OCI-LY1 (cell line): ENCODE results near the gene IDUA.

Experiments
- EZH2 ChIP-seq: fragments of 200-600 bp; sonication (generic), shearing (Covaris generic); IDR thresholded peaks from 2 replicates; pipeline ENCODE4 v1.8.0; 2017; ENCODE audit warnings: borderline replicate concordance, mixed run types, mild to moderate bottlenecking, antibody characterized with exemption, low read length, moderate library complexity, mixed read lengths
- TF ChIP-seq, protein P1 (sequence below): fragments of 200-600 bp; sonication (generic), shearing (Covaris generic); IDR thresholded peaks from 2 replicates; pipeline ENCODE4 v1.5.1; 2017; ENCODE audit warnings: mild to moderate bottlenecking, antibody characterized with exemption, low read length, moderate library complexity, mixed read lengths

DNA sequence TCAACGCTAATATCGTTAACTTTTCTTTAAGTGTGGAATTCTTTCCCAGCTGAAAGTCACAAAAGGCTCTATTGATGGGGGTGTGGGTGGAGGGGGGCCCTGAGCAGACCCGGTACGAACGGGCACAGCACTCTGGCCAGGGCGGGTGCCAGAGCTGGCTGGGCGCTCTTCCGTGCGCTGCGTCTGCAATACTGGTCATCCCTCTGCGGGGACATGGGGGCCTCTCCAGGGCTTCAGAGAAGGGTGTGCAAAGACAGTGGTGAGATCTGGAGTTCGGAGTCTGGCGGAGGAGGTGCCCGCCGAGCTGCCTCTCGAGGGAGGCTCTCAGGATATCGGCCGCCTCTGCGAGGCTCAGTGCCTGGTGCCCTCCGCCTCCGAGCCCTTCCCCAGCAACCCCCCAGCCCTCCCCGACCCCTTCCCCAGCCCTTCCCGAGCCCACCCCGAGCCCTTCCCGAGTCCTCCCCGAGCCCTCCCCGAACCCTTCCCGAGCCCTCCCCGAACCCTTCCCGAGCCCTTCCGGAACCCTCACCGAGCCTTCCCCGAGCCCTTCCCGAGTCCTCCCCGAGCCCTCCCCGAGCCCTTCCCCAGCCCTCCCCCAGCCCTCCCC, 58.9 kb downstream of the IDUA start:
- TF ChIP-seq, protein P1, sequence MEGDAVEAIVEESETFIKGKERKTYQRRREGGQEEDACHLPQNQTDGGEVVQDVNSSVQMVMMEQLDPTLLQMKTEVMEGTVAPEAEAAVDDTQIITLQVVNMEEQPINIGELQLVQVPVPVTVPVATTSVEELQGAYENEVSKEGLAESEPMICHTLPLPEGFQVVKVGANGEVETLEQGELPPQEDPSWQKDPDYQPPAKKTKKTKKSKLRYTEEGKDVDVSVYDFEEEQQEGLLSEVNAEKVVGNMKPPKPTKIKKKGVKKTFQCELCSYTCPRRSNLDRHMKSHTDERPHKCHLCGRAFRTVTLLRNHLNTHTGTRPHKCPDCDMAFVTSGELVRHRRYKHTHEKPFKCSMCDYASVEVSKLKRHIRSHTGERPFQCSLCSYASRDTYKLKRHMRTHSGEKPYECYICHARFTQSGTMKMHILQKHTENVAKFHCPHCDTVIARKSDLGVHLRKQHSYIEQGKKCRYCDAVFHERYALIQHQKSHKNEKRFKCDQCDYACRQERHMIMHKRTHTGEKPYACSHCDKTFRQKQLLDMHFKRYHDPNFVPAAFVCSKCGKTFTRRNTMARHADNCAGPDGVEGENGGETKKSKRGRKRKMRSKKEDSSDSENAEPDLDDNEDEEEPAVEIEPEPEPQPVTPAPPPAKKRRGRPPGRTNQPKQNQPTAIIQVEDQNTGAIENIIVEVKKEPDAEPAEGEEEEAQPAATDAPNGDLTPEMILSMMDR = no peak
- TF ChIP-seq EZH2 = no peak
